GM15510 (cell line): ENCODE measurements around the gene PRM1.

Source experiments
- POLR2A ChIP-seq: IDR thresholded peaks from 3 replicates; pipeline ENCODE4 v1.6.1; 2011; ENCODE audit warnings: borderline replicate concordance; ENCODE audit not compliant: insufficient read length; ENCODE audit errors: extremely low read depth

PRM1 gene

DNA sequence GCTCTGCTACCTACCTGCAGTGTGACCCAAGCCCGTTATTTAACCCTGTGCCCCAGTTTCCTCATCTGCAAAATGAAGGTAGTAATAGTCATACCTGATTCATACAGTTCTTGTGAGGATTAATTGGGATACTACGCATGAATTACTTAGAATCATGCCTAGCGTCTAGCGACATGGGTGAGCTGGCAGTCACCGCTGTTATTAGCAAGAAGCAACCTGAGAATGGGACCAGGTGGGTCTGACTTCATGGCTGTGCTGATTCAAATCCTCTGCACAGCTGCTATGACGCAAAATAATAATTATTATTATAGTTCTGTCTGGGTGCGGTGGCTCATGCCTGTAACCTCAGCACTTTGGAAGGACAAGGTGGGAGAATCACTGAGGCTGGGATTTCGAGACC, 33.0 kb downstream of the PRM1 start:
- no peak for TF ChIP-seq POLR2A

DNA sequence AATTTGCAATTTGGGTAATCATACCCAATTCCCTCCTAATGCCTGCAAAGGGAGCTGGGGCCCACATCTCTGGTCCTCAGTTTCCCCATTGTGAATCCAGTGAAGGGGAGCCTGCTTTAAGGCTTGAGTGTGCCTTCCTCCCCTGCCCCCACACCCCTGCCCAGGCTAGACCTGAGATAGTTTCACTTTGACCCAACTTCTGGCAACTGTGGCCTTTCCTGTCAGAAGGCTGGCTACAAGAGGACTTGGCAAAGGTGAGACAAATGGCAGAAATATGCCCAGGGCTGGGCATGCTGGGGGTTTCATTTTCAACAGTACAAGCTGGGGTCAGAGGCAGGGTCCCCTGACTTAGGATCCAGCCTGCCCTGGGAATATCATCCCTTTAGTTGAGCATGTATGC, 35.1 kb downstream of the PRM1 start:
- TF ChIP-seq POLR2A: no peak

DNA sequence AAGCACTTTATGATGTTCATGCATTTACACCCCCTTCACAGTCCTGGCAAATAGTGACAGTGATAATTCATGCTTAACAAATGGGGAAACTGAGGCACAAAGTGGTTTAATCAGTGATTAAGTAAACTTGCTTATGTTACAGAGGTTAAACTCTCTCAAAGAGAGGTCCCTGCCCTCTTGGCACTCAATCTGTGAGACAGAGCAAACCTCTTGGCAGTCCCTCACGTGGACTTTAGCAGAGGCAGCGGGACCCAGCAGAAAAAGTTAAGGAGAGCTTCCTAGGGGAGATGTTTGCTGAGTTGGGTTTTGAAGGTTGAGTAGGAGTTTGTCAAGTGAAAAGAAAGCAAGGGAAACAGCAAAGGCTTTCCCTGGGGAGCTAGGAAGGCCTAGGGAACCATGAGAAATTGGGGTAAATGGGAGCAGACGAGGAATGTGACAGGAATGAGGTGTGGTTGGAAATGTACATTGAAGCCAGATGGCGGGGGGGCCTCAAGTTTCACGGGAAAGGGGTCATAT, 35.9 kb downstream of the PRM1 start:
- TF ChIP-seq POLR2A: no peak

DNA sequence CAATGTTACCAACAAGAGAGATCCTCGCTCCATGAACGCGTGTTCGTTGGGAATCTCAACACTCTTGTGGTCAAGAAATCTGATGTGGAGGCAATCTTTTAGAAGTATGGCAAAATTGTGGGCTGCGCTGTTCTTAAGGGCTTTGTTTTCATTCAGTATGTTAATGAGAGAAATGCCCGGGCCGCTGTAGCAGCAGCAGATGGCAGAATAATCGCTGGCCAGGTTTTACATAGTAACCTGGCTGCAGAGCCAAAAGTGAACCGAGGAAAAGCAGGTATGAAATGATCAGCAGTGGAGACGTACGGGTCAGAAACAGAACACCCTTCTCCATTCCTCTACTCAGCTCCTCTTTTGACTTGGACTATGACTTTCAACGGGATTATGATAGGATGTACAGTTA, 38.5 kb downstream of the PRM1 start:
- no peak for TF ChIP-seq POLR2A

DNA sequence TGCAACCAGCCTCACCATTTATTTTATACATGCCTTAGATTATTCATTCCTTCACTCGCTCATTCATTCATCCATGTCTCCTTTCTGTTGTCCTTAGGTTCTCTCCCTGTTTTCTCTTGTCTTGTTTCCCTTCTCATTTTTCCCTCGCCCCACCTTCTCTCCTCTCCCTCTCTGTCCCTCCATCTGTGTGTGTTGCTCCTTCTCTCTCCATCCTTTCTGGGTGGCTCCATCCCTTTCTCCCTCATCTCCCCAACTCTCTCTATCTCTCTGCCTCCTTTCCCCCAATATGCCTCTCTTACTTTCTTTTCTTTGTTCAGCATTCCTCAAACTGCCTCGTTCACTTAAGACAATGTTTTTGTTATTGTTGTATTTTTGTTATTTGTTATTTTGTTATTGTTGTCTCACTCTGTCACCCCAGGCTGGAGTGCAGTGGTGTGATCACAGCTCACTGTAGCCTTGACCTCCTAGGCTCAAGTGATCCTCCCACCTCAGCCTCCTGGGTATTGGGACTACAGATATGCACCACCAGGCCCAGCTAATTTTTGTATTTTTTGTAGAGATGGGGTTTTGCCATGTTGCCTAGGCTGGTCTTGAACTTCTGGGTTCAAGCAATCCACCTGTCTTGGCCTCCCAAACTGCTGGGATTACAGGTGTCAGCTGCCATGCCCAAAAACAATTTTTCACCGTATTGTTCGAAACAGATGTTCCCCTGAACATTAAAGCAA, 39.5 kb downstream of the PRM1 start:
- no peak for TF ChIP-seq POLR2A

DNA sequence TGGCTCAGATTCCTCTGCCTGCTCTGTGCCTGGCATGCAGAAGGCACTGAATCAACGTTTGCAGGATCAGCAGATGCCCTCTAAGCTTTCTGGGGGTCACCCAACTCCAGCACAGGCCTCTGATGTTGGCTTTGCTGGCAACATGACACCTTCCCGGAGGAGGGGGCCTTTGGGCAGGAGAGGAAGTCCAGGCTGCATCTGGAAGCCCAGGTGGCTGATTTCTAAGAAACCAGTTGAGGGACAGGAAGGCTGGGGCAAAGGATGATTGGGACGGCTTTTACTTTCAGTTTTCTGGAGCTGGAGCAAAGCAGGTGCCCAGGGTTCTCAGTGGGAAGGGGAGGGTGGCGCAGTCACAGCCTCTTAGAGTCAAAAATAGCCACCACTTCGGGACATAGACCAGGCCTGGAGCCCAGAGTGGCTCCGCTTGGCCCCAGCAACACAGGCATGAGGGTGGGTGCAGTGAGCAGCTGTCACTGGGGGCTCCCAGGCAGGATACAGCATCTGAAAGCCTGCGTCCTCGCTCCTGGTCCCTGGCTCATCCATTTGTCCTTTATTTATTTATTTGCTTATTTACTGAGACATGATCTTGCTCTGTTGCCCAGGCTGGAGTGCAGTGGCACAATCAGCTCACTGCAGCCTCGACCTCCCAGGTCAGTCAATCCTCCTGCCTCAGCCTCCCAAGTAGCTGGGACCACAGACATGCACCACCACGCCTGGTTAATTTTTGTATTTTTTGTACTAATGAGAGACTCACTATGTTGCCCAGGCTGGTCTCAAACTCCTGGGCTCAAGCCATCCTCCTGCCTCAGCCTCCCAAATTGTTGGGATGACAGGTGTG, 40.3 kb downstream of the PRM1 start:
- TF ChIP-seq POLR2A: no peak

DNA sequence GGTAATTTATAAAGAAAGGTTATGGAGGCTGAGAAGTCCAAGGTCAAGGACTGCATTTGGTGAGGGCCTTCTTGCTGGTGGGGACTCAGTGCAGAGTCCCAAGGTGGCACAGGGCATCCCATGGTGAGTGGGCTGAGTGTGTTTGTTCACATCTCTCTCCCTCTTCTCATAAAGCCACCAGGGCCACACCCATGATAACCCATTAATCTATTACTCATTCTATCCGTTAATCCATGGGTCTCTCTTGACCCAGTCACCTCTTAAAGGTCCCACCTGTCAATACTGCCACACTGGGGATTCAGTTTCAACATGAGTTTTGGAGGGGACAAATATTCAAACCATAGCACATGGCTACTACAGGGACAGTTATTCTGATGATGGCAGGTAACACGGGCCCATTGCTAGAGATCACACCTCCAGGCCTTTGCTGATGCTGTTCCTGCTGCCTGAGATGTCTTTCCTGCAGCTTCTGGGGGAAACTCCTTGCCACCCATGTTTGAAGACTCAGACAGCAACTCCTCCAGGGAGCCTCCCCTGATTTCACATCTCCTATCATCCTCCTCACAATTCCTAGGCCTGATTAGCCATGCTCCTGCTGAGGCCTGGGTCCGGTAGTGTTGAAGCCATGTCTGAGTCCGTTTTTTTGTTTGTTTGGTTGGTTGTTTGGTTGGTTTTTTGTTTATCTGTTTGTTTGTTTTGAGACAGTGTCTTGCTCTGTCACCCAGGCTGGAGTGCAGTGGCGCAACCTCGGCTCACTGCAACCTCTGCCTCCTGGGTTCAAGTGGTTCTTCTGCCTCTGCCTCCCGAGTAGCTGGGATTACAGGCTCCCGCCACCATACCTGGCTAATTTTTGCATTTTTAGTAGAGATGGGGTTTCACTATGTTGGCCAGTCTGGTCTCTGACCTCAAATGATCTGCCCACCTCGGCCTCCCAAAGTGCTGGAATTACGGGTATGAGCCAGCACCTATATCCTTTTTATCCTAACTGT, 41.2 kb downstream of the PRM1 start:
- no peak for TF ChIP-seq POLR2A

DNA sequence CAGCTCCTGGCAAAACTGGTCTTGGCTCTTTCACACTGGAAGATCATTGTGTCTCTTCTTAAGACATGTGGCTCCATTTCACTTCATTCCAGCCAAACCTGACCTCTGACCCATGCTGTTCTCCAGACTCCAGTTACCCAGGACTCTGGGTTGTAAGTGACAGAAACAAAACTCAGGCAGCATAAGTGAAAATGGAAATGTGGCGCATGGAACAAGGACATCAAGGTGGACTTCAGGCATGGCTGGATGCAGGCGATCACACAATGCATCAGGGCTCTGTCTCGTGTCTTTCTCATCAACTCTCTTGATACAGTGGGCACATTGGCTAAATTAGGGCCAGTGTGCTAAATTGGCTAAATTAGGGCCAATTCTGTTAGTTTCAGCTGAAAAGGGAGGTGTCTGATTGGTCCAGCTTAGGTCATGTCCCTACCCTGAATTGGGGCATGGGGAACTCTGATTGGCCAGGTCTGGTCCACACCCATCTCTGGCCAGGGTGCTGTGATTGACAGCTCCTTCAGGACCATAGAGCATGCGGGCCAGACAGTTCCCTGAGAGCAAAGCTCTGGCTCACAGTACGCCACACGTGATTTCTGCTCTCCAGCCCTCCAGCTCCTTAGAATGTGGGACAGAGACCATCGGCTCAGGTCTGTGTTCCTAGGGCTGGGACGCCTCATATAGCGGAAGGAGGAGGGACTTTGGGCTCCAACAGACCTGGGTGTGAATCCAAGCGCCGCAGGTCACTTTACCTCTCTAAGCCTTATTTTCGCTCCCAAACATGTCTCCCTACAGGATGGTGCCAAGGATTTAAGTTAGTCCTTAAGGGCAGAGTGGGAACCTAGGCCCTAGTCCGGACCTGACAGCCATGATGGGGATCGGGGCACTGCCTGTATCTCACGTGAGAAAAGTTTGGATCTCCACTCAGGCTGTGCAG, 42.6 kb downstream of the PRM1 start:
- TF ChIP-seq POLR2A: no peak

DNA sequence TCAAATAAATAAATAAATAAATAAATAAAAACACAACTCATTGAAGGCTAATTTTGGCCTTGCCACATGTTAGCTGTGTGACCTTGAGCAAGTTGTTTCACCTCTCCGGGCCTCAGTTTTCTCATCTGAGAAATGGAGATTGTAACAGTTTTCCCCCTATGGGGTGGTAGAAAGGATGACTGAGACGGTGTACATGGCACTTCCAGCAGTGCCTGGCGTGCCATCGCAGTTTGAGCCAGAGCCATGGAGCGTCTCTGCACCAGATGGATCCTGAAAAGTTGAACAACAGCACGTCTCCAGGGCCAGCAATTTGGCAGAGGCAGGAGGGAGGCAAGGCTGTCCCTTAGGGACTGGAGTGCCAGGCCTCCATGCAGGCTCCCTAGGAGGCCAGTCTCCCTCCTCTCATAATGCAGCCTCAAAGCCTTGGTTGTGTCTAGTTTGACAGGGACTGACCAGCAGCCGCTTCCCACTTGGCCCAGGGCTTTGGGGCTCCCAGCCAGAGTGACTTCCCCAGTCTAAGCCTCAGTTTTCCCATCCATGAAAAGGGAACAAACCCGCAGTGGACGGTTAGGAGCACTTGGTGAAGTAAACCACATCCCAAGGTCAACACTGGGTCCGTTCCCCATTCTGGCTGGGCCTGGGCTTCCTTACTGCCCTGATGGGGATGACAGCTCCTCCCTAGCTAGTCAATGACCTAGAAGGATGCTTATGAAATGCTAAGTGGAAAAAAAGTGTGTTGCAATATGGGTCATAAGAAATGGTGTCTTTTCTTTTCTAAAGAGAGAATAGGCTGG, 44.5 kb downstream of the PRM1 start:
- no peak for TF ChIP-seq POLR2A

DNA sequence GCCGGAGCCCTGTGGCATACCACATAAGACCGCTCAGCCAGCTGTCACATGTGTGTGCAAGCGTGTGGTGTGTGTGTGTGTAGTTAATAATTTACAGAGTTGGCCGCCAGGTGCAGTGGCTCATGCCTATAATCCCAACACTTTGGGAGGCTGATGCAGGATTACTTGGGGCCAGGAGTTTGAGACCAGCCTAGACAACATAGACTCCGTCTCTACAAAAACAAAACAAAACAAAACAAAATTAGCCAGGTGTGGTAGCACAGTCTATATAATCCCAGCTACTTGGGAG, 45.5 kb downstream of the PRM1 start:
- no peak for TF ChIP-seq POLR2A

DNA sequence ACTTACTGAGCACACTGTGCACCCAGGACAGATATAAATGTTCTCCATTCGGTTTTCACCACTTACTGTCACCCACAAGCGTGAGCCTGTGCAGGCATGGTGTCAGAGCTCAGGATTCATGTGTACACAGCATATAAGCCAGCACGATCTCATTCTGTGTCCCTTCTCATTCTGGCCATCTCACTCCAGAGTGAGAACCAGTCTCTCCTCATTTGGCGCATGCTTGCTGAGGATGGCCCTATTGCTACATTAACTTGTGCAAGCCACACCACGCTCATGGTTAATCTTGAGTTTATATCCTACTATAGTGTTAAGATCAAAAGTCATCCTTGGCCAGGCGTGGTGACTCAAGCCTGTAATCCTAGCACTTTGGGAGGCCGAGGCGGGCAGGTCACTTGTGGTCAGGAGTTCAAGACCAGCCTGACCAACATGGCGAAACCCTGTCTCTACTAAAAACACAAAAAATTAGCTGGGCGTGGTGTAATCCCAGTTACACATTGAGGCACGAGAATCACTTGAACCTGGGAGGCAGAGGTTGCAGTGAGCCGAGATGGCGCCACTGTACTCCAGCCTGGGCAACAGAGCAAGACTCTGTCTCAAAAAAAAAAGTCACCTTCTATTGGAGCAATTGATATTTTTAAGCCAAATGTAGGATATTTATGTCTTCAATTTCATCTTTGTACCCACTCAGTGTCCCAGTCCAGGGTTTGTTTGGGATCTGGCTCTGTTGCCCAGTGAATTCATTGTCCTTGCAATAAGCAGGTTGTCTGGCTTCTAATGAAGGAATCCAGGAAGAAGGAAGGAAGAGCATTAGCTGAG, 46.0 kb downstream of the PRM1 start:
- no peak for TF ChIP-seq POLR2A

DNA sequence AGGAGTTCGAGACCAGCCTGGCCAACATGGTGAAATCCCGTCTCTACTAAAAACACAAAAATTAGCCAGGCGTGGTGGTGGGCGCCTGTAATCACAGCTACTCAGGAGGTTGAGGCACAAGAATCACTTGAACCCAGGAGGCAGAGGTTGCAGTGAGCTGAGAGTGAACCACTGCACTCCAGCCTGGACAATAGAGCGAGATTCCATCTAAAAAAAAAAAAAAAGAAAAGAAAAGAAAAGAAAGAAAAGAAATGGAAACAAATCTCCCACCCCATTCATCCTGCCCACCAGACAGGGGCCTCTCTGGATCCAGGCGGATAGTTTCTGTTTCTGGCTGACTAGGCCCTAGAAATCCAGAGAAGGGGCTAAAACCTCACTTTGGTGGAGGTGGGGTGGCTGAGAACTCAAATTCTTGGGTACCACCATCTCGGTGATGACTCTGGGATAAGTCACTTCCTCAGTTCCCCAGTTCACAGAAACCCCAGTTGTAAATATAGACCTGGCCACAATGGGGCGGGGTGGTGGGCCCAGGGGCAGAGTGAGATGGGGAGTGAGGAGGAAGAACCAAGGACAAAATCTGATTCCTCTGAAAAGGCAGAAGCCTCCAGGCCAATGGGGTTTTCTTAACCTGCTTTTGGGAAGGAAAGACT, 47.3 kb downstream of the PRM1 start:
- no peak for TF ChIP-seq POLR2A
